DND-41 (cell line): ENCODE data around the gene NBEA.

Experiments
- CTCF ChIP-seq: IDR thresholded peaks from 2 replicates; pipeline ENCODE4 v1.5.1; 2012; ENCODE audit warnings: borderline replicate concordance, low read length, moderate library complexity, mild to moderate bottlenecking; ENCODE audit not compliant: poor library complexity, severe bottlenecking; ENCODE audit errors: extremely low read depth
- EZH2 ChIP-seq: IDR thresholded peaks from 3 replicates; pipeline ENCODE4 v1.6.1; 2012; ENCODE audit warnings: borderline replicate concordance, low read depth, mild to moderate bottlenecking, moderate library complexity, low read length, inconsistent platforms; ENCODE audit not compliant: severe bottlenecking

DNA sequence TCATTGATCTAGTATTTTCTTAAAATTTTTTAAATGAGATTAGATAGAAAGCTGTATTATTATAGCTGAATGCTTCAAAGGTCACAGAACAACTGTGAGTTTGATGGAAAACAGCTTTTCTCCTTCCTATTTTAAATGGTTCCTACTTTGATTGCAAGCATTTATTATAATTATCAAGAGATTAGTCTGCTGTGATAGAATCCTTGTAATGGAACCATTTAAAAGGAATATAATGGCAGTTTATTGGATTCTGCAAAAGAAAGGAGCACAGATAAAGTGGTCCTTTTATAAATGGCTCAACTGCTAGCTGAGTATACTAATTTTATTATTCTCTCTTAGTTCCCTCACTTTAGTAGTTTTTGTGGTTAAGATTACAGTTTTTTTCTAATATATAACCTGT is 447.5 kb downstream of the NBEA start:
- TF ChIP-seq CTCF (no peak), EZH2 (no peak)
